ENCODE results near the gene SP140.
"Not testable (repeated sequence)": the region's sequence is repeated elsewhere in the genome, so short reads cannot be mapped to it uniquely, and the experiment has no call there.

SP140 gene

GRCh38 chr2:230258483-230258882 is 32.9 kb downstream of the SP140 start:
- Histone ChIP-seq H3K4me2 (ENCODE audit: low read length) (no peak overlapping the region), H3K27me3 (ENCODE audit: control insufficient read depth, insufficient read depth, low read length) (no peaks in the 10 kb centered on the region), H3K9me3 (ENCODE audit: control insufficient read depth, low read length) (no peaks in the 10 kb centered on the region), H3K9ac (no peak overlapping the region), H3K27ac (no peak overlapping the region), H3K4me3 (ENCODE audit: low read depth, low read length) (no peak overlapping the region), H2AFZ (no peak overlapping the region), H3K36me3 (ENCODE audit: control insufficient read depth, insufficient read depth, low read length) (no peaks in the 10 kb centered on the region), H3K79me2 (no peaks in the 10 kb centered on the region), H3K4me1 (peaks cover 5% of the 10 kb centered on the region)
- no peak for TF ChIP-seq CTCF (IDR thresholded peaks at IDR 0.05)

GRCh38 chr2:230262246-230262645 is 36.7 kb downstream of the SP140 start:
- no peaks in the 10 kb centered on the region for H3K9me3 ChIP-seq (ENCODE audit: control insufficient read depth, low read length)
- H3K27ac ChIP-seq, result no peak overlapping the region
- no peaks in the 10 kb centered on the region for H3K4me1 ChIP-seq
- no peak overlapping the region for H2AFZ ChIP-seq
- H3K36me3 ChIP-seq (ENCODE audit: control insufficient read depth, insufficient read depth, low read length), result no peaks in the 10 kb centered on the region
- no peaks in the 10 kb centered on the region for H3K79me2 ChIP-seq
- H3K27me3 ChIP-seq (ENCODE audit: control insufficient read depth, insufficient read depth, low read length), result no peaks in the 10 kb centered on the region
- no peak overlapping the region for H3K4me3 ChIP-seq (ENCODE audit: low read depth, low read length)
- TF ChIP-seq CTCF (IDR thresholded peaks at IDR 0.05), result no peak
- no peak overlapping the region for H3K9ac ChIP-seq
- H3K4me2 ChIP-seq (ENCODE audit: low read length), result no peak overlapping the region

- not testable (repeated sequence) for H3K27me3 ChIP-seq (ENCODE audit: control insufficient read depth, insufficient read depth, low read length); H3K9me3 ChIP-seq (ENCODE audit: control insufficient read depth, low read length); H2AFZ ChIP-seq; H3K4me1 ChIP-seq; H3K79me2 ChIP-seq; H3K9ac ChIP-seq; H3K4me2 ChIP-seq (ENCODE audit: low read length); H3K27ac ChIP-seq; H3K4me3 ChIP-seq (ENCODE audit: low read depth, low read length); H3K36me3 ChIP-seq (ENCODE audit: control insufficient read depth, insufficient read depth, low read length)
These were observed 39.4 kb downstream of the SP140 start for GRCh38 chr2:230264945-230265344.

- H3K4me1 ChIP-seq, result no peaks in the 10 kb centered on the region
- H3K79me2 ChIP-seq, result no peaks in the 10 kb centered on the region
- H3K27ac ChIP-seq, result no peak overlapping the region
- H3K4me3 ChIP-seq (ENCODE audit: low read depth, low read length), result no peak overlapping the region
- no peak overlapping the region for H3K9ac ChIP-seq
- no peaks in the 10 kb centered on the region for H3K27me3 ChIP-seq (ENCODE audit: control insufficient read depth, insufficient read depth, low read length)
- no peak for TF ChIP-seq CTCF (IDR thresholded peaks at IDR 0.05)
- no peak overlapping the region for H3K4me2 ChIP-seq (ENCODE audit: low read length)
- H2AFZ ChIP-seq, result no peak overlapping the region
- no peaks in the 10 kb centered on the region for H3K9me3 ChIP-seq (ENCODE audit: control insufficient read depth, low read length)
- no peaks in the 10 kb centered on the region for H3K36me3 ChIP-seq (ENCODE audit: control insufficient read depth, insufficient read depth, low read length)
These were observed 41.1 kb downstream of the SP140 start for GRCh38 chr2:230266638-230267037.

- Histone ChIP-seq H3K27ac (no peak overlapping the region), H3K79me2 (no peaks in the 10 kb centered on the region)
These were observed 41.5 kb downstream of the SP140 start for GRCh38 chr2:230267059-230267458.

More at GRCh38 chr2:230267059-230267458, 41.5 kb downstream of the SP140 start:
- H3K36me3 ChIP-seq (ENCODE audit: control insufficient read depth, insufficient read depth, low read length), result no peaks in the 10 kb centered on the region
- H3K4me3 ChIP-seq (ENCODE audit: low read depth, low read length), result no peak overlapping the region
- H3K4me1 ChIP-seq, result no peaks in the 10 kb centered on the region
- no peak for TF ChIP-seq CTCF (IDR thresholded peaks at IDR 0.05)
- no peaks in the 10 kb centered on the region for H3K9me3 ChIP-seq (ENCODE audit: control insufficient read depth, low read length)
- no peak overlapping the region for H3K9ac ChIP-seq
- no peak overlapping the region for H3K4me2 ChIP-seq (ENCODE audit: low read length)
- no peak overlapping the region for H2AFZ ChIP-seq
- no peaks in the 10 kb centered on the region for H3K27me3 ChIP-seq (ENCODE audit: control insufficient read depth, insufficient read depth, low read length)

All from parathyroid adenoma (tissue), 2 donors.